Activated CD8-positive, alpha-beta memory T cell treated with anti-CD3 and anti-CD28 coated beads, Interleukin-2, amount 50 U/mL, for 4 hours (primary cell): ENCODE results near the gene TSEN34.
A peak's percentile ranks its signal among the peaks of the same experiment; 100 is the strongest.
"Not testable (repeated sequence)": the region's sequence is repeated elsewhere in the genome, so short reads cannot be mapped to it uniquely, and the experiment has no call there.

Source experiments
- DNase-seq: peaks from one replicate; pipeline ENCODE4 v3.0.0-alpha.2; 2020

TSEN34 gene

DNA sequence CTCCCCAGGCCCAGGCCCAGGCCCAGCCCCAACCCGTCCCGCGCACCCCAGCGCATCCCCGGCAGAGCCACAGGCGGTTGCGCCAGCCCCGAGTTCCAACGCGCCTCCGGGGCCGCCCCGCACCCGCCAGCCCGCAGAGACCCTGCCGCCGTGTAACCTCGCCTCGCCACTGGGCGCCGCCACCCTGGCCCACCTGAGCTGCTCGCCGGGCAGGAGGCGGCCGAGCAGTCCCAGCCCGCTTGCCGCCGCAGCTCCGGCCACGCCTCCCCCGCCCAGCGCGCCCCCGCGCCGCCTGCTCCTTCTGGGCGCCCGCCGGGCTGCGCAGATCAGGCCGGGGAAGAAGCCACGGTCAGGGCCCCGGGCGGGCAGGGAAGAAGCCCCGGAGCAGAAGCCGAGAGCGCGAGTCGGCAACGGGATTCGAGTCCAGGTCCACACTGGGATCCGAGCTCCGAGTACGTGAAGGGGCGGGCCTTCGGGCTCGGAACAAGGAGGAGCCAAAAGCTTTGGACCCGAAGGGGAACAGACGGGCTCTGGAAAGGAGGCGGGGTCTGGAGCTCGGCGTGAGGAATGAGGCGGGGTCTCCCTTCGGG, 1.9 kb upstream of the TSEN34 start, which contains the start of gene MBOAT7:
MBOAT7 (minus strand) TSS at position 436 of the 590 bp plus-strand sequence. CDS start 1,072 bp downstream, outside the sequence.
- no peak for DNase-seq

DNA sequence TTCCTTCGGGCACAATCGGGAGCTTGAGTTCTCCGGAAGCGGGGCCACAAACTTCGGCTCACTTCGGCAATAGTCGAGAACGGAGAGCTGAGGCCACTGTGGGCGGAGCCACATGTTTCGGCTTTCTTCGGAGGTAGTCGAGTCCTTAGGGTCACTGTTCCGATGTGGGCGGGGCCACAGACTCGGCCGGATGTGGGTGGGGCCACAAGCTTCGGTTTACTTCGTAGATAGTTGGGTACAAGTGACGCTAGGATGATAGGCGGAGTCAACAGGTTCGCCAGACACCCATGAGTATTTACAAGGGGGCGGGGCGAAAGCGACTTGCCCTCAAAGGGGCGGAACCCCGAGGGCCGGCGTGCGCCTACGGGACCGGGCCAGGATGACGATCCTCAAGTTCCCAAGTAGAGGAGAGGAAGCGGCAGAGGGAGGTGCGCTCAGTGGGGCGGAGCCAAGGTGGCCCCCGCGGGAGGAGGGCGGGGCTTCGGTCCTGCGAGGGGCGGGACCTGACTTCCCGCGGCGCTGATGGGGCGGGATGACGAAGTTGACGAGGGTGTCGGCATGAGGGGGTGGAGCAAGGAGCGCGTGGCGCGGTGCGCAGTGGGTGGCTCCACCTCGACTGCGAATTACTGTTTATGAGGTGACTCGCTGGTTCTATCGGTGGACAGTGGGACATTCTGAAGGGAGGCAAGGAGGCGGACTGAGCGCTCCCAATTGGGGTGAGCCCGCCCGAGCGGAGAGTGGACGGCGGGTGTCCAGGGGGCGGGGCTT, 1.2 kb upstream of the TSEN34 start:
- peak; percentile 100 for DNase-seq

DNA sequence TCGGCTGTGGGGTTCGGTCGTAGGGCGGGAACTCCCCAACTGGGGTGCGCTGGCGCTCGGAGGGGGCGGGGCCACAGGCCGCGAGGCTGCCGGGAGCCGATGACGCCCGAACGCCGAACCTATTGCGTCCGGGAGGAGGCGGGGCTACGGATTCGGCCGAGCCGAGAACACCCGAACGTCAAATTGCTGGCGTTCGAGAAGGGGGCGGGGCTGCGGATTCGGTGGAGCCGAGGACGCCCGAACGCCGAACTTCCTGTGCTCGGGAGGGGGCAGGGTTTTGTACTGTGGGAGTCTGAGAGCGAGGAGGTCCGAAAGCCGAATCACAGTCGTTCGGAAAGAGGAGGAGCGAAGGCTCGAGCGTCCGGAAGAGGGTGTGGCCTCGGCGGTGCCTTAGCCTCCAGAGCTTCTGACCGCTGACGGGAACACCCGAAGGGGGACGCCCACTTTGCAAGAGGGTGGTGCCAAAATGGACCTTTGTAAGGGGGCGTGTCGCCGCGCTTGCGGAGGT, 551 bp upstream of the TSEN34 start:
- peak; percentile 100 for DNase-seq

DNA sequence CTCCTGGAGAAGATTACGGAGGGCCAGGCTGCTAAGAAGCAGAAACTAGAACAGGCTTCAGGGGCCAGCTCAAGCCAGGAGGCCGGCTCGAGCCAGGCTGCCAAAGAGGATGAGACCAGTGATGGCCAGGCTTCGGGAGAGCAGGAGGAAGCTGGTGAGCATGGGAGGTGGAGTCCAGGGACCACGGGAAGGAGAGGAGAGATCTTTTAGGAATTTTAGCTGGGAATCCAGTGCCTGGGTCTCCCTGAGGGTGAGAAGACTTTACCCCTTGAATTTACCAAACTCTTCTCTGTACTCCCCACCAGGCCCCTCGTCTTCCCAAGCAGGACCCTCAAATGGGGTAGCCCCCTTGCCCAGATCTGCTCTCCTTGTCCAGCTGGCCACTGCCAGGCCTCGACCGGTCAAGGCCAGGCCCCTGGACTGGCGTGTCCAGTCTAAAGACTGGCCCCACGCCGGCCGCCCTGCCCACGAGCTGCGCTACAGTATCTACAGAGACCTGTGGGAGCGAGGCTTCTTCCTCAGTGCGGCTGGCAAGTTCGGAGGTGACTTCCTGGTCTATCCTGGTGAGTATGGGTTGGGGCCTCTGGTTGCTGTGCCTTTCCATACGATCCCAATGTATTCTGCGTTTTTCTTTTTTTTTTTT, 824 bp downstream of the TSEN34 start:
- no peak for DNase-seq

DNA sequence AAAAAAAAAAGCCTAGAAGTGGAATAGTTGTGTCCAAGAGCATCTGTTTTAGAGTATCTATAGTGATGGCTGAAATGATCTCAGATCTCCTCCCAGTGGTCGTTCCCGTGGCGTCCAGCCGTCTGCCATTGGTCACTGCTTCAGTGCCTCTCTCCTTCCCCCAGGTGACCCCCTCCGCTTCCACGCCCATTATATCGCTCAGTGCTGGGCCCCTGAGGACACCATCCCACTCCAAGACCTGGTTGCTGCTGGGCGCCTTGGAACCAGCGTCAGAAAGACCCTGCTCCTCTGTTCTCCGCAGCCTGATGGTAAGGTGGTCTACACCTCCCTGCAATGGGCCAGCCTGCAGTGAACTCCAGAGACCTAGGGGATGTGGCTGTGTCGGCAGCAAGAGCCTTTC, 1.9 kb downstream of the TSEN34 start:
- no peak for DNase-seq

- DNase-seq = not testable (repeated sequence)
Observed at GRCh38 chr19:54194463-54194862, 3.4 kb downstream of the TSEN34 start.

DNA sequence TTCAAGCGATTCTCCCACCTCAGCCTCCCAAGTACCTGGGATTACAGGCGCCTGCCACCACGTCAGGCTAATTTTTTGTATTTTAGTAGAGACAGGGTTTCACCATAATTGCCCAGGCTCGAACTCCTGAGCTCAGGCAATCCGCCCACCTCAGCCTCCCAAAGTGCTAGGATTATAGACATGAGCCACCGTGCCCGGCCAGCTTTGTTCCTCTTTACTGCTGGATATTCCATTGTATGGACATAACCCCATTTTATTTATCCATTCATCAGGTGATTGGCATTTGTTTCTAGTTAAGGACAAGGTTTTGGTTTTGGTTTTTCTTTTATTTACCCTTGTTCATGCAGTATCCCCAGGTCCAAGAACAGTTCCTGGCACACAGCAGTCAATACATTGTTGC, 5.4 kb downstream of the TSEN34 start:
- no peak for DNase-seq

GRCh38 chr19:54197121-54197520, 6.0 kb downstream of the TSEN34 start:
- no peak for DNase-seq

DNA sequence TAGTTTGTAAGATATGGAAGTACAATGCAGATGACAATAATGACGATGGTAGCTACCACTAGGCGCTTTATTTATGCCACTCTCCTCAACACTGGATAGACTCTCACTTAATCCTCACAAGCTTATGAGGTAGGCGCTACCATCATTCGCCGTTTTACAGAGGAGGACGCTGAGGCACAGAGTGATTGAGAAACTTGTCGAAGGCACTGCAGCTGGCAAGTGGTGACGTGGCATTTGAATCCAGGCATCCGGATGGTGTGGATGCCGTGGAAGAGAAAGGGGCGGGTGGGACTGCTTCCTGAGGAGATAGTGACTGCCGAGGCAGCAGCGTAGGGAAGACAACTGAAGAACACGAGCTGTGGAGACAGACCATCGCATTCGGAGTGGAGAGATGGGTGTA, 8.3 kb downstream of the TSEN34 start:
- no peak for DNase-seq

DNA sequence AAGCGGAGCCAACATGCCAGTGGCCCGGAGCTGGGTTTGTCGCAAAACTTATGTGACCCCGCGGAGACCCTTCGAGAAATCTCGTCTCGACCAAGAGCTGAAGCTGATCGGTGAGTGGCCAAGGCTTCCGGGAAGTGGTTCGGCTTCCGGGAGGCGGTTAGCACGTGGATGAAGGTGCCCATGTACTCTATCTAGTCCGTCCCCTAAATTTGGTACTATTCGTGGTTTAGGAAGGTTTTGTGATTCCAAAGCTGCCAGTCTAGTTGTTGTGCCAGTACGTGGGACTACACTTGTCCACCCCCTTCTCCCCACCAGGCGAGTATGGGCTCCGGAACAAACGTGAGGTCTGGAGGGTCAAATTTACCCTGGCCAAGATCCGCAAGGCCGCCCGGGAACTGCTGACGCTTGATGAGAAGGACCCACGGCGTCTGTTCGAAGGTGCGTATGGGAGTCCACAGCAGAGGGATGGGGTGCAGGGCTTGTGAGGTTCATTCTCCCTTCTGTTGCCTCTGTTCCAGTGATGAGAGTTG, 10.1 kb downstream of the TSEN34 start:
- DNase-seq = no peak

- no peak for DNase-seq
Observed at GRCh38 chr19:54201980-54202379, 10.9 kb downstream of the TSEN34 start.

DNA sequence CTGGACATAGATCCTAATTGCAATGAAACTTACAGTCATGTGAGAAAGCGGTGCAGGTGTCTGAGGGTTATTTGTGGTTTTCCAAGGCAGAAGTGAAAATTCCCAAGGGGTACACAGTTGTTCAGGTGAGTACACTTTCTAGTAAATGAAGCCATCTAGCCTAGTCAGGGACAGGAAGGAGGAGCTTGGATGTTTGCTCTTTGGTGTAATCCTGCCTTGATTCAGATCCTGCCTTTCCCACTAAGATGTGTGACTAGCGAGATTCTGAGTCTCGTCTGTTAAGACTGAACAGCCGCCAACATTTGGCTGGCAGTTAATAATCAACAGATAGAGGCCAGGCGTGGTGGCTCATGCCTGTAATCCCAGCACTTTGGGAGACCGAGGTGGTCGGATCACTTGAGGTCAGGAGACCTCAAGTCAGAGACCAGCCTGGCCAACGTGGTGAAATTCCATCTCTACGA, 12.1 kb downstream of the TSEN34 start:
- no peak for DNase-seq

- no peak for DNase-seq
Observed at GRCh38 chr19:54204767-54205468, 13.8 kb downstream of the TSEN34 start.

GRCh38 chr19:54206030-54206830, 15.1 kb downstream of the TSEN34 start:
- DNase-seq = no peak

DNA sequence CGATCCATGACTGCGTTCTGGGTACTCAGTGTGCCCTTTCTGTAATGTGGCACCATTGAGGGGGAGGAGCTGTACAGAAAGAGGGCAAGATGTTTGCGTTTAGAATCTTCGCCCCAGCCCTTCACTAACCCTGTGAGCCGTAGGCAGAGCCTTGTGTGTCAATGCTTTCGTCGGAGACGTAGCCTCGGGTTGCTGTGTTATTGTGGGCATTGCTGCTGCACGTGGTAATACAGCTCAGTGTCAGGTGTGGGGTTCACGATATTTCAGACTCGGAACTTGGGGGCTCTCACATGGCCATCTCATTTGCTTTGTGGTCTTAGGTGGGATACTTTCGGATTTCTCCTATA, 15.7 kb downstream of the TSEN34 start:
- DNase-seq = no peak

DNA sequence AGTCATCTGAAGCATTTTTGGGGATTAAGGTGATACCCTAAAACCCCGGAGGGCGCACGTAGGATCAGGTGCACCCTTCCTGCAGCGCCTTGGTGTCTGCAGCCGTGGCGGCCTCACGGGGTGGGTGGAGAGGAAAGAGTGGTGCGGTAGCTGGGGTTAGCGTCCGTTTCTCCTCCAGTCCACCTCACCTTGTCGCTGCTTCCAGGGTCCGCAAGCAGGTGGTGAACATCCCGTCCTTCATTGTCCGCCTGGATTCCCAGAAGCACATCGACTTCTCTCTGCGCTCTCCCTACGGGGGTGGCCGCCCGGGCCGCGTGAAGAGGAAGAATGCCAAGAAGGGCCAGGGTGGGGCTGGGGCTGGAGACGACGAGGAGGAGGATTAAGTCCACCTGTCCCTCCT, 16.1 kb downstream of the TSEN34 start:
- not testable (repeated sequence) for DNase-seq

- DNase-seq = no peak
Observed at GRCh38 chr19:54207676-54207982, 16.5 kb downstream of the TSEN34 start.

DNA sequence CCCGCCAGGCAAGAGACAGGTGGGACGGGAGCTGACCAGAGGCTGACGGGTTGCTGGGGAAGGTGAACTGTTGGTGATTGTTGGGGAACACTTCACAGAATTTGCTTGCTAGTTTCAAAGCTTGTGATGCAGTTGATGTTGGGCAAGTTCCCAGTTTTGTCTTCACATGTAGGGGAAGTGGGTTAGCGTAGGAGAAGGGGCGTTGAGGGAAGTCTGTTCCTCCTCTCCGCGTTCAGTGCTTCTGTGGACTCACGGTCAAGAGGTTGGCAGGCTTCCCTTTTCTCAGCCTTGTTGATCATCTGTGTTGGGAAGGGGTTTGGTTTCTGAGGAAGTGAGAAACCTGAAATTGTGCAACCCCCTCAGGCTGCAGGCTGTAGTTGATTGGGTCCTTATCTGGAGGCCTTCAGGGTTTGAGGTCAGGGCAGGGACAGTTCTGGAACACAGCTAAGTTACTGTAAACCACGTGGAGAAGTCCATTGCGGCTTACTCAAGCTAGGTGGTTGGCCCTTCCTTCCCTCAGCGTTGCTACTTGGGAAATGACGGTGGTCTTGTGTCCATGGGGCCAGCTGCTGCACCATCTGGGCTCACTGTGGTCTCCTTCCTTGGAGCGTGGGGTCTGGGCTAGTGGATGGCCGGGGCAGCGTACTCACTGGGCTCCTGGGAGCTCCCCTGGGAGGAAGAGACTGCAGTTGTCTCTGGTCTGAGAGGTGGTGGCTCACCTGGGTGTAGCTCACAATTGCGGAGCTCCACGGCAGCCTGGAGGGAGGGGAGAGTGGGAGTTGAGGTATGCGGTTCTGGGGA, 17.1 kb downstream of the TSEN34 start:
- no peak for DNase-seq

DNA sequence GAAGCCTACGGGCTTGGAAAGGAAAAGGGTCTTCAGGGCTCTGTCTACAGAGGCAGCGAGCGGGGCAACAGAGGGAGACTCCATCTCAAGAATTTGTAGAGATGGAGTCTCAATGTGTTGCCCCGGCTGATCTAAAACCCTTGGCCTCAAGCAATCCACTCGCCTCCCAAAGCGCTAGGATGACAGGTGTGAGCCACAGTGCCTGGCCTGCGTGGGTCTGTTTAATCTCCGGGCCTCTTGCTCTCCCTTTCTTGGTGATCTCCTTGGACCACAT, 17.6 kb downstream of the TSEN34 start:
- no peak for DNase-seq

DNA sequence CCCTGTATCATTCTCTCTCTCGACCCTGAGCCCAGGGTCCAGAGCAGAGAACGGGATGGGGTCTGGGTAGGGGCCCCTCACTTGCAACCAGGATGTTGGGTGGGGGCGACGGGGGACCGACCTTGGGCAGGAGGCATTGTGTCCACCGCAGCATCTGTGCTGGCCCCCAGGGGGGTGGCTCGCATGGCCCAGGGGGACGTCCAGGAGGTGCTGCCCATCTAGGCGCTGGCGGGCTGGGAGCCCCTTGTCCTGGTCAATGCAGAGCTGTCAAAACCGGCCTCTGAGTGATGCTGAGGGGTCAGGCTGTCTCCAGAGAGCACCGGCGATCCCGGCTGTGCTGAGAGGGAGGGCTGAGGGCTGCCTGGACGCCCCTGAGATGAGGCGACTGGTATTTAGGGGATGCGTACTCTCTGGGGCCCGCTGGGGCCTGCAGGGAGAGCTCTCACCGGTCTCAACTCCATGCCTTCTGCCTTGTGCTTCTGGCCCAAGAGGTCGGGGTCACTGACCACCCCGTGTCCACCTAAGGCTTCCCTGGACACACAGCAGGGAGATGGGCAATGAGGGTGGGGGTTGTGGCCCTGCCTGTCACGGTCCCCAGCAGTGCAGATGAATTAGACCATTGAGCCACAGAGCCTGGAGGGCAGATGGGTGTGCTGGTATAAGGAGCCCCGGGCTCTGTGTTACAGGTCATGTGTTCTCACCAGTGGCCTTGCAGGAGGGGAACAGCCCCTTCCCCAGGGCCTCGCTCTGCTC, 18.1 kb downstream of the TSEN34 start:
- no peak for DNase-seq
